SU-DHL-6 (cell line): Measurements from ENCODE around the gene ELAVL3.

Experiments used
- EZH2phosphoT487 ChIP-seq: fragments of 200-600 bp; sonication (generic), shearing (Covaris generic); conservative IDR thresholded peaks from 2 replicates; pipeline ENCODE4 v1.6.1; 2018; ENCODE audit warnings: mild to moderate bottlenecking, antibody characterized with exemption, low read length, moderate library complexity, mixed read lengths
- TF ChIP-seq, protein P1 (sequence below): fragments of 200-600 bp; sonication (generic); IDR thresholded peaks from one replicate; pipeline ENCODE4 v1.5.1; 2017; ENCODE audit warnings: antibody characterized with exemption, mild to moderate bottlenecking, low read length, moderate library complexity; ENCODE audit not compliant: insufficient read depth, poor library complexity, severe bottlenecking

- TF ChIP-seq, protein P1, sequence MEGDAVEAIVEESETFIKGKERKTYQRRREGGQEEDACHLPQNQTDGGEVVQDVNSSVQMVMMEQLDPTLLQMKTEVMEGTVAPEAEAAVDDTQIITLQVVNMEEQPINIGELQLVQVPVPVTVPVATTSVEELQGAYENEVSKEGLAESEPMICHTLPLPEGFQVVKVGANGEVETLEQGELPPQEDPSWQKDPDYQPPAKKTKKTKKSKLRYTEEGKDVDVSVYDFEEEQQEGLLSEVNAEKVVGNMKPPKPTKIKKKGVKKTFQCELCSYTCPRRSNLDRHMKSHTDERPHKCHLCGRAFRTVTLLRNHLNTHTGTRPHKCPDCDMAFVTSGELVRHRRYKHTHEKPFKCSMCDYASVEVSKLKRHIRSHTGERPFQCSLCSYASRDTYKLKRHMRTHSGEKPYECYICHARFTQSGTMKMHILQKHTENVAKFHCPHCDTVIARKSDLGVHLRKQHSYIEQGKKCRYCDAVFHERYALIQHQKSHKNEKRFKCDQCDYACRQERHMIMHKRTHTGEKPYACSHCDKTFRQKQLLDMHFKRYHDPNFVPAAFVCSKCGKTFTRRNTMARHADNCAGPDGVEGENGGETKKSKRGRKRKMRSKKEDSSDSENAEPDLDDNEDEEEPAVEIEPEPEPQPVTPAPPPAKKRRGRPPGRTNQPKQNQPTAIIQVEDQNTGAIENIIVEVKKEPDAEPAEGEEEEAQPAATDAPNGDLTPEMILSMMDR, result no peak
- no peak for TF ChIP-seq EZH2phosphoT487
Observed at GRCh38 chr19:11465600-11465999, 15.2 kb downstream of the ELAVL3 start.
